Measurements from ENCODE around the gene LDB3.

The LDB3 gene

DNA sequence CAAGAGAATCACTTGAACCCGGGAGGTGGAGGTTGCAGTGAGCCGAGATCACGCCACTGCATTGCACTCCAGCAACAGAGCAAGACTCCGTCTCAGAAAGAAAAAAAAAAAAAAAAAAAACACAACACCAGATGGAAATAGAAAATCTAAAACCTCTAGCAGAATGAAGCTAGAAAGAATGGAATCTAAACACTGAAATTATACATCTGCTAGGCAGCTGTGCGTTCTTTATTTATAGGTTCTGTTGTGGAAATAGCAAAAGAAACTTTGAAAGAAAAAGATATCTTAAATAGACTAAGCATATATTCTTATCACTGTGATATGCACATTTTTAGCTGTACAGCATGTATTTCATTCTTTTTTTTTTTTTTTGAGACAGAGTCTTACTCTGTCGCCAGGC is 105.2 kb downstream of the LDB3 start:
- no peaks in the 10 kb centered on the region for H3K9me3 ChIP-seq (ENCODE audit: control insufficient read depth, low read length)

DNA sequence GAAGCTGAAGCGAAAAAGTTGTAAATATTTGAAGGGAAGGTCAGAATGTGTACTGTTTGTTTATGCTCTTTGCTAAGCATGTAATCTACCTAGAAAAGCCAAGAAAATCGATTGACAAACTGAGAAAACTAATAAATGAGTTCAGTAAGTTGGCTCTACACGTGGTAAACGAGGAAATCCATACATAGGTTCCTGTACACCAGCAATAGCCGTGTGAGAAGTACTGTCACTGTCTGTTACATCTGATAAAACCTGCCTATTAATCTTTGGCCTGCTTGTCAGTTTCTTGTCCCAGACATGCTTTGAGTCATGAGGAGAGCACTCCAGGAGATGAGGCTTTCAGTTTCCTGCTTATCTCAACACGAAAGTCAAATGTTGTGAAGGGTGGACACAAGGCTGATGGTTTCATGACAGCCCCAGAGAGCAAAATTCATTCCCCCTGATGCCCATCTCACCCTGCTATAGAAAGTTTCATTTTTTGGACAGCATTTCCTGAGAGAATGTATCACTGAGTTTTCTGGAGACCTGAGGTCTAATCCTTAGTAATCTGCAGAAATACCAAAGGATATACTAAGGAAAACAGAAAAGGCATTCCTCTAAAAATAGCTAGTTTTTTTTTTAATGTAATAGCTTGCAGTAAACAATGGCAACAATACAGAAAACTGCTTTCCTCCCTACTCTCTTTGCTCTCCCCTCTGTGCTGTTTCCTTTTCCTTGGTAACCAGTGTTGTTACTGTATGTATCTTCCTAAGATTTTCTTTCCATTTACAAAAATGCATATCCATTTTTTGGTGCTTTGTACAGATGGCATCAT is 107.0 kb downstream of the LDB3 start:
- Histone ChIP-seq H3K9me3 (ENCODE audit: control insufficient read depth, low read length) (no peaks in the 10 kb centered on the region), H3K4me1 (ENCODE audit: control insufficient read depth, insufficient read depth, low read length, poor library complexity, severe bottlenecking) (peaks cover 3% of the 10 kb centered on the region), H3K36me3 (ENCODE audit: control insufficient read depth, insufficient read depth, low read length) (no peaks in the 10 kb centered on the region), H3K27me3 (replicated peaks; ENCODE audit: control insufficient read depth, insufficient read depth, low read length, poor library complexity, severe bottlenecking) (no peaks in the 10 kb centered on the region), H3K4me3 (ENCODE audit: insufficient read depth, low read depth, low read length, poor library complexity, severe bottlenecking) (no peak overlapping the region), H3K27ac (ENCODE audit: insufficient read depth, low read length, poor library complexity, severe bottlenecking) (no peak overlapping the region)
- no peak for DNase-seq

More for the DNA sequence above, 105.2 kb downstream of the LDB3 start:
- H3K36me3 ChIP-seq (ENCODE audit: control insufficient read depth, insufficient read depth, low read length), result no peaks in the 10 kb centered on the region
- peaks cover 3% of the 10 kb centered on the region for H3K4me1 ChIP-seq (ENCODE audit: control insufficient read depth, insufficient read depth, low read length, poor library complexity, severe bottlenecking)
- no peak overlapping the region for H3K27ac ChIP-seq (ENCODE audit: insufficient read depth, low read length, poor library complexity, severe bottlenecking)
- H3K4me3 ChIP-seq (ENCODE audit: insufficient read depth, low read depth, low read length, poor library complexity, severe bottlenecking), result no peak overlapping the region
- H3K27me3 ChIP-seq (replicated peaks; ENCODE audit: control insufficient read depth, insufficient read depth, low read length, poor library complexity, severe bottlenecking), result no peaks in the 10 kb centered on the region
- no peak for DNase-seq

DNA sequence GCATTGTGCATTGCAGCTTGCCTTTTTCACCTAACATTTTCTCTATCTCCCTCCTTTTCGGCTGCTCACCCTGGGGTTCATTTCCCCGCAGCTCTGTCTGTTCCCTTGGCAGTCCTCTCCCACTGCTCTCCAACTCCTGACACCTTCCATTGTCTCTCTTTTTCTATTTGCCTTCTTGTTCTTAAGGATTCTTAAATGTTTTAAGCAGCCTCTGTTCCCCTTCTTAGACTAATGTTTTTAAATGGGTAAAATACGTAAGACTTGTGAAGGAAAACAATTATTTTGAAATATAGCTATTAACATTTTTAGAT is 107.5 kb downstream of the LDB3 start:
- Histone ChIP-seq H3K27me3 (replicated peaks; ENCODE audit: control insufficient read depth, insufficient read depth, low read length, poor library complexity, severe bottlenecking) (no peaks in the 10 kb centered on the region), H3K4me3 (ENCODE audit: insufficient read depth, low read depth, low read length, poor library complexity, severe bottlenecking) (no peak overlapping the region), H3K9me3 (ENCODE audit: control insufficient read depth, low read length) (no peaks in the 10 kb centered on the region), H3K36me3 (ENCODE audit: control insufficient read depth, insufficient read depth, low read length) (no peaks in the 10 kb centered on the region), H3K27ac (ENCODE audit: insufficient read depth, low read length, poor library complexity, severe bottlenecking) (no peak overlapping the region), H3K4me1 (ENCODE audit: control insufficient read depth, insufficient read depth, low read length, poor library complexity, severe bottlenecking) (no peaks in the 10 kb centered on the region)
- DNase-seq, result no peak

DNA sequence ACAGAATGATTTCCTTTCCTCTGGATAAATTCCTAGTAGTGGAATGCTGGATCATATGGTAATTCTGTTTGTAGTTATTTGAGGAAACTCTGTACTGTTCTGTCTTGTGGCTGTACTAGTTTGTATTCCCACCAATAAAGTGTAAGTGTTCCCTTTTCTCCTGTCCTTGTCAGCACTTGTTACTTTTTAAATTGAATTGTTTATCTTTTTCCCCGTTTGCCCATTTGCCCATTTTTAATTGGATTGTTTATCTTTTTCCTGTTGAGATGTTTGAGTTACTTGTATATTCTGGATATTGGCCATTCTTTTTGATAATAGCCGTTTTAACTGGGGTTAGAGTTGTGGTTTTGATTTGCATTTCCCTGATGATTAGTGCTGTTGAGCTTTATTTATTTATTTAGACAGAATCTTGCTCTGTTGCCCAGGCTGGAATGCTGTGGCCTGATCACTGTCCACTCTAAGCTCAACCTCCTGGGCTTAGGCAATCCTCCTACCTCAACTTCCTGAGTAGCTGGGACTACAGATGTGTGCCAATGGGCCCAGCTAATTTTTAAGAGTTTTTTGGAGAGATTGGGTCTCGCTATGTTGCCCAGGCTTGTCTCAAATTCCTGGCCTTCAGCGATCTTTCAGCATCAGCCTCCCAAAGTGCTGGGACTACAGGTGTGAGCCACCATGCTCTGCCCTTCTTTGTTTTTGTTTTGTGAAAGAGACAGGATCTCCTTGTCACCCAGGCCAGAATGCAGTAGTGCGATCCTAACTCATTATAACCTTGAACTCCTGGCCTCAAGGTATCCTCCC is 111.1 kb downstream of the LDB3 start:
- no peak for DNase-seq
- H3K36me3 ChIP-seq (ENCODE audit: control insufficient read depth, insufficient read depth, low read length), result no peaks in the 10 kb centered on the region
- no peaks in the 10 kb centered on the region for H3K9me3 ChIP-seq (ENCODE audit: control insufficient read depth, low read length)
- H3K27ac ChIP-seq (ENCODE audit: insufficient read depth, low read length, poor library complexity, severe bottlenecking), result no peak overlapping the region
- no peaks in the 10 kb centered on the region for H3K27me3 ChIP-seq (replicated peaks; ENCODE audit: control insufficient read depth, insufficient read depth, low read length, poor library complexity, severe bottlenecking)
- H3K4me3 ChIP-seq (ENCODE audit: insufficient read depth, low read depth, low read length, poor library complexity, severe bottlenecking), result no peak overlapping the region
- H3K4me1 ChIP-seq (ENCODE audit: control insufficient read depth, insufficient read depth, low read length, poor library complexity, severe bottlenecking), result no peaks in the 10 kb centered on the region

DNA sequence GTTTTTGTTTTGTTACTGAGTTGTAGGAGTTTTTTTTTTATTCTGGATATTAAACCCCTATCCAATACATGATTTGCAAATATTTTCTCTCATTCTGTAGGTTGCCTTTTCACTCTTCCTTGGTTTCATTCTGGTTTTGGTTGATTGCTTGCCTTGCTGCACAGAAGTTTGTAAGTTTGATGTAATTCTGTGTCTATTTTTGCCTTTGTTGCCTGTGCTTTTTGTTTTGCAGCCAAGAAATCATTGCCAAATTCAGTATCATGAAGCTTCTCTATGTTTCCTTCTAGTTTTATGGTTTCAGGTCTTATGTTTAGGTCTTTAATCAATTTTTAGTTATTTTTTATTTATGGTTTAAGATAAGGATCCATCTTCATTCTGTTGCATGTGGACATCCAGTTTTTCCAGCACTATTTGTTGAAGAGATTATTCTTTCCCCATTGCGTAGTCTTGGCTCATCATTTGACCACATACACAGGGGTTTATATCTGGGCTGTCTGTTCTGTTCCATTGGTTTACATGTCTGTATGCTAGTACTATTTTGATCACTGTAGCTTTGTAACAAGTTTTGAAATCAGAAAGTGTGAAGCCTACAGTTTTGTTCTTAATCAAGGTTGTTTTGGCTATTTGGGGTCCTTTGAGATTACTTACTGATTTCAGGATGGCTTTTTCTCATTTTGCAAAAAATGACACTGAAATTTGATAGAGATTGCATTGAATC is 114.5 kb downstream of the LDB3 start:
- no peak overlapping the region for H3K27ac ChIP-seq (ENCODE audit: insufficient read depth, low read length, poor library complexity, severe bottlenecking)
- no peaks in the 10 kb centered on the region for H3K4me1 ChIP-seq (ENCODE audit: control insufficient read depth, insufficient read depth, low read length, poor library complexity, severe bottlenecking)
- no peak for DNase-seq
- H3K27me3 ChIP-seq (replicated peaks; ENCODE audit: control insufficient read depth, insufficient read depth, low read length, poor library complexity, severe bottlenecking), result no peaks in the 10 kb centered on the region
- H3K4me3 ChIP-seq (ENCODE audit: insufficient read depth, low read depth, low read length, poor library complexity, severe bottlenecking), result no peak overlapping the region
- no peaks in the 10 kb centered on the region for H3K9me3 ChIP-seq (ENCODE audit: control insufficient read depth, low read length)
- no peaks in the 10 kb centered on the region for H3K36me3 ChIP-seq (ENCODE audit: control insufficient read depth, insufficient read depth, low read length)

DNA sequence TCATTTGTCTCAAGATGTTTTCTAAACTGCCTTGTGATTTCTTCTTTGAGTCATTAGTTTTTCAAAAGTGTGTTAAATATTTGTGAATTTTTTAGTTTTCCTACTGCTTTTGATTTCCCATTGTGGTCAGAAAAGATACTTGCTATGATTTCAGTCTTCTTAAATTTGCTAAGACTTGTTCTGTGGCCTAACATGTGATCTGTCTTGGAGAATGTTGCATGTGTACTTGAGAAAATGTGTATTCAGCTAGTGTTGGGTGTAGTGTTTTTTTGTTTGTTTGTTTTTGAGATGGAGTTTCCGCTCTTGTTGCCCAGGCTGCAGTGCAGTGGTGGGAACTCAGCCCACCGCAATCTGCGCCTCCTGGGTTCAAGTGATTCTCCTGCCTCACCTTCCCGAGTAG is 116.7 kb downstream of the LDB3 start:
- no peaks in the 10 kb centered on the region for H3K36me3 ChIP-seq (ENCODE audit: control insufficient read depth, insufficient read depth, low read length)
- H3K4me3 ChIP-seq (ENCODE audit: insufficient read depth, low read depth, low read length, poor library complexity, severe bottlenecking), result no peak overlapping the region
- no peak for DNase-seq
- no peaks in the 10 kb centered on the region for H3K9me3 ChIP-seq (ENCODE audit: control insufficient read depth, low read length)
- no peak overlapping the region for H3K27ac ChIP-seq (ENCODE audit: insufficient read depth, low read length, poor library complexity, severe bottlenecking)
- no peaks in the 10 kb centered on the region for H3K27me3 ChIP-seq (replicated peaks; ENCODE audit: control insufficient read depth, insufficient read depth, low read length, poor library complexity, severe bottlenecking)
- no peaks in the 10 kb centered on the region for H3K4me1 ChIP-seq (ENCODE audit: control insufficient read depth, insufficient read depth, low read length, poor library complexity, severe bottlenecking)
